GM12878 (cell line): ENCODE results near the gene DUOXA1. TPM values are rescaled to one million over a fixed set of nuclear protein-coding genes. Genes with fewer than 3 reads are reported as not detected.

Experiments used
- ATAC-seq: fragments of 200-7000 bp; cut with Tn5 transposase; 3 replicates; pipeline ENCODE4 v1.9.1; 2020; ENCODE audit warnings: mild to moderate bottlenecking, moderate library complexity
- BruUV-seq: library from RNA; stranded (reverse); fragments of 400-500 nt; replicated peaks from 2 replicates; lab custom pipeline; 2021; lab: Mats Ljungman, UMichigan
- CTCF ChIA-PET: fragments of 300-600 bp; sonication (Branson Sonifier 250); formaldehyde crosslinking; extraction: SDS; loops from one replicate; lab custom pipeline; 2021; ENCODE audit warnings: inconsistent platforms; lab: Yijun Ruan, JAX
- POLR2A ChIA-PET: fragments of 350-600 bp; formaldehyde crosslinking; extraction: SDS; loops from one replicate; lab custom pipeline; 2021; ENCODE audit warnings: inconsistent platforms; lab: Charles Lee
- RAD21 ChIA-PET: fragments of 300-600 bp; sonication (Branson Sonifier 250); formaldehyde crosslinking; loops from one replicate; lab custom pipeline; 2023; ENCODE audit warnings: antibody characterized with exemption; ENCODE audit not compliant: unreplicated experiment; lab: Charles Lee
- SMC1A ChIA-PET: fragments of 300-600 bp; sonication (Branson Sonifier 250); formaldehyde crosslinking; loops from one replicate; lab custom pipeline; 2023; ENCODE audit not compliant: unreplicated experiment, uncharacterized antibody; lab: Charles Lee
- DNase-seq: peaks from one replicate; pipeline ENCODE4 v3.0.0-alpha.2; 2011; ENCODE audit warnings: low read depth, low spot score
- FAIRE-seq: peaks from 3 replicates; lab custom pipeline; 2011; peaks lifted over from hg19 to GRCh38; lab: Jason Lieb, UNC
- H2AFZ ChIP-seq: 2 replicates; pipeline ENCODE4 v1.6.0; 2011; ENCODE audit warnings: low read depth, low read length, control low read depth; ENCODE audit not compliant: control insufficient read depth
- H3K27ac ChIP-seq: 2 replicates; pipeline ENCODE4 v1.5.1; 2011; ENCODE audit warnings: control low read depth; ENCODE audit not compliant: control insufficient read depth, insufficient read depth
- H3K27me3 ChIP-seq, 2 experiments: replicated peaks in 1 of 2; 2 replicates each; pipeline versions ENCODE4 v1.6.0 to v1.6.1; 2011; ENCODE audit warnings: low read length in 1 of 2; ENCODE audit not compliant: control insufficient read depth in 2 of 2, insufficient read depth in 2 of 2
- H3K36me3 ChIP-seq, 2 experiments: 2 replicates each; pipeline ENCODE4 v1.5.1; 2011; ENCODE audit warnings: low read length in 1 of 2; ENCODE audit not compliant: control insufficient read depth in 2 of 2, insufficient read depth in 2 of 2
- H3K4me1 ChIP-seq: 2 replicates; pipeline ENCODE4 v1.6.1; 2011; ENCODE audit warnings: mild to moderate bottlenecking, low read length, moderate library complexity, mixed read lengths; ENCODE audit not compliant: control insufficient read depth, insufficient read depth
- H3K4me2 ChIP-seq: 2 replicates; pipeline ENCODE4 v1.6.0; 2011; ENCODE audit warnings: control low read depth; ENCODE audit not compliant: control insufficient read depth, insufficient read depth
- H3K4me3 ChIP-seq: fragments of 200-600 bp; sonication (generic); 2 replicates; pipeline ENCODE4 v1.5.1; 2016
- H3K79me2 ChIP-seq: 2 replicates; pipeline ENCODE4 v1.6.0; 2011; ENCODE audit warnings: low read length; ENCODE audit not compliant: control insufficient read depth, insufficient read depth
- H3K9ac ChIP-seq: 2 replicates; pipeline ENCODE4 v1.8.0; 2011; ENCODE audit warnings: low read length, control low read depth, mixed read lengths; ENCODE audit not compliant: control insufficient read depth, insufficient read depth
- H3K9me3 ChIP-seq: replicated peaks from 3 replicates; pipeline ENCODE4 v1.5.1; 2011; ENCODE audit warnings: mild to moderate bottlenecking, low read length; ENCODE audit not compliant: control insufficient read depth, insufficient read depth
- H4K20me1 ChIP-seq: 2 replicates; pipeline ENCODE4 v1.6.0; 2011; ENCODE audit not compliant: control insufficient read depth, insufficient read depth
- BCL11A ChIP-seq: IDR thresholded peaks from 2 replicates; pipeline ENCODE4 v1.6.1; 2011; ENCODE audit warnings: low read depth, low read length
- BRCA1 ChIP-seq: IDR thresholded peaks from 2 replicates; pipeline ENCODE4 v1.6.1; 2011; ENCODE audit warnings: low read depth, low read length, improper control_type of control experiment
- ESRRA ChIP-seq: IDR thresholded peaks from 2 replicates; pipeline ENCODE4 v1.6.1; 2012; ENCODE audit warnings: mild to moderate bottlenecking, low read length, improper control_type of control experiment
- NBN ChIP-seq: fragments of 450-650 bp; IDR thresholded peaks from 2 replicates; pipeline ENCODE4 v1.6.1; 2016
- NR2F1 ChIP-seq: fragments of 450-650 bp; conservative IDR thresholded peaks from 2 replicates; pipeline ENCODE4 v1.6.1; 2017; ENCODE audit warnings: mild to moderate bottlenecking
- PAX8 ChIP-seq: fragments of 450-650 bp; IDR thresholded peaks from 2 replicates; pipeline ENCODE4 v1.6.1; 2017; ENCODE audit warnings: mild to moderate bottlenecking, moderate library complexity
- POLR2AphosphoS2 ChIP-seq: IDR thresholded peaks from 2 replicates; pipeline ENCODE4 v1.6.1; 2011; ENCODE audit warnings: low read depth, mild to moderate bottlenecking, low read length, improper control_type of control experiment, moderate library complexity
- RAD21 ChIP-seq: IDR thresholded peaks from 2 replicates; pipeline ENCODE4 v1.6.1; 2011; ENCODE audit warnings: mild to moderate bottlenecking, low read depth, low read length, moderate library complexity; ENCODE audit not compliant: insufficient read depth
- RUNX3 ChIP-seq: IDR thresholded peaks from 2 replicates; pipeline ENCODE4 v1.6.1; 2012; ENCODE audit warnings: low read length, inconsistent platforms
- SUZ12 ChIP-seq: fragments of 200-600 bp; sonication (generic); IDR thresholded peaks from one replicate; pipeline ENCODE4 v1.6.1; 2018; ENCODE audit warnings: antibody characterized with exemption, mild to moderate bottlenecking; ENCODE audit not compliant: unreplicated experiment
- WRNIP1 ChIP-seq: IDR thresholded peaks from 2 replicates; pipeline ENCODE4 v1.6.1; 2011; ENCODE audit warnings: low read depth, low read length, improper control_type of control experiment, borderline replicate concordance
- ZNF274 ChIP-seq: IDR thresholded peaks from one replicate; pipeline ENCODE4 v1.8.0; 2011; ENCODE audit not compliant: insufficient read length, insufficient read depth
- whole genome bisulfite sequencing: methylation state at CpG from one replicate; pipeline ENCODE4 v1.1.6; 2016; ENCODE audit warnings: low lambda C conversion rate; ENCODE audit not compliant: insufficient replicate concordance, insufficient coverage; ENCODE audit errors: missing lambda C conversion rate; 5-methylcytosine and 5-hydroxymethylcytosine counted together
- in situ Hi-C: fragments of 300-500 bp; cut with MboI; formaldehyde crosslinking; loops from 9 replicates; pipeline ENCODE4 v1.14.3; 2018; ENCODE audit warnings: mixed read lengths
- intact Hi-C: fragments of 100-400 bp; cut with micrococcal nuclease; formaldehyde crosslinking; loops from one replicate; pipeline ENCODE4 v1.14.2; 2022; ENCODE audit not compliant: unreplicated experiment
- polyA plus RNA-seq, 11 experiments: library from polyadenylated mRNA; depleted of rRNA in 4 of 11; unstranded in 6 of 11; stranded (reverse) in 5 of 11; fragments of >200 nt; fragmentation: Nextera tagmentation in 4 of 11; fragmentation: Illumina TruSeq in 1 of 11; extraction: Ambion mirVana in 4 of 11; extraction: Trizol in 1 of 11; gene quantifications; 1 replicate in 1 of 11; 2 replicates in 10 of 11; pipeline versions ENCODE4 v1.2.1 to v1.2.3, GENCODE V29; 2011 to 2016; ENCODE audit warnings: inconsistent platforms in 2 of 11, missing spikeins in 2 of 11, low read depth in 1 of 11
- total RNA-seq, 4 experiments: library from RNA; depleted of rRNA in 3 of 4; stranded (reverse); fragments of >200 nt in 3 of 4; fragmentation: Illumina TruSeq in 1 of 4; extraction: Trizol in 1 of 4; gene quantifications; 2 replicates each; pipeline versions ENCODE4 v1.2.1 to v1.2.3, GENCODE V29; 2013 to 2021
- TF ChIP-seq, protein P1 (sequence below): fragments of 450-650 bp; IDR thresholded peaks from 2 replicates; pipeline ENCODE4 v1.6.1; 2016; ENCODE audit warnings: mild to moderate bottlenecking

Gene DUOXA1
- total and polyA plus RNA-seq, 10 of the 15 experiments (the other 5 are each of a cell fraction or from before 2014, with no cell fraction given), result 0.08 TPM; not detected in 9

DNA sequence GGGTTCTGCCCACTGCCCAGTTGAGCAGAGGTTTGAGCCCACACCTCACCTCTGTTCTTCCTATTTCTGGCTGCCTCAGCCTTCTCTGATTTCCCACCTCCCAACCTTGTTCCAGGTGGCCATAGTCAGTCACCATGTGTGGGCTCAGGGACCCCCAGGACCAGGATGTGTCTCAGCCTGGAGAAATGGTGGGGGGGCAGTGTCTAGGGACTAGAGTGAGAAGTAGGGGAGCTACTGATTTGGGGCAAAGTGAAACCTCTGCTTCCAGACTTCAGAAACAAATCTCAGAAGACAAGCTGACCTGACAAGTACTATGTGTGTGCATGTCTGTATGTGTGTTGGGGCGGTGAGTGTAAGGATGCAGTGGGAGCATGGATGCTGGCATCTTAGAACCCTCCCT is 35.2 kb upstream of the DUOXA1 start:
- POLR2A ChIA-PET, result interaction anchor here (2.3 kb wide), 1 partner anchor 35 kb away, joined by 7 read pairs; no protein-coding TSS in a partner anchor
- no peak for DNase-seq
- intact Hi-C loops, result loop anchor here (2.0 kb wide), 1 partner anchor 234 kb away; no protein-coding TSS in a partner anchor

DNA sequence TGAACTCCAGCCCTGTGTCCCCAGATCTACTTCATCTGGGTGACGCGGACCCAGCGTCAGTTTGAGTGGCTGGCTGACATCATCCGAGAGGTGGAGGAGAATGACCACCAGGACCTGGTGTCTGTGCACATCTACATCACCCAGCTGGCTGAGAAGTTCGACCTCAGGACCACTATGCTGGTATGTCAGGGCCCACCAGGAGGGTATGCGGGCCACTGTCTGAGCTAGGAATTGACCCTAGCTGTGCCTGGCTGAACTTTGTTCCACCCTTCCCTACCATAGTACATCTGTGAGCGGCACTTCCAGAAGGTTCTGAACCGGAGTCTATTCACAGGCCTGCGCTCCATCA is 33.8 kb upstream of the DUOXA1 start:
- no peaks in the 10 kb centered on the region for H3K36me3 ChIP-seq
- peaks cover 7% of the 10 kb centered on the region for H3K4me1 ChIP-seq
- H3K4me2 ChIP-seq, result no peak overlapping the region
- CTCF ChIA-PET, result interaction anchor here (0.6 to 16.3 kb wide), 58 partner anchors 9 to 450 kb away, joined by 3 to 253 read pairs (median 5); partner anchors contain the start of gene SHF
- FAIRE-seq (no peak), ATAC-seq (no peak), DNase-seq (no peak)
- H4K20me1 ChIP-seq, result no peaks in the 10 kb centered on the region
- SMC1A ChIA-PET, result interaction anchor here (0.7 to 9.7 kb wide), 21 partner anchors 13 to 294 kb away, joined by 3 to 159 read pairs (median 4); a partner anchor contains a TSS
- POLR2A ChIA-PET, result interaction anchor here (0.7 to 2.3 kb wide), 8 partner anchors 17 to 239 kb away, joined by 3 to 9 read pairs (median 4); partner anchors contain the start of gene SHF
- BruUV-seq, result no TSS peak
- H3K9me3 ChIP-seq, result no peaks in the 10 kb centered on the region
- no peaks in the 10 kb centered on the region for H3K27me3 ChIP-seq
- no peak overlapping the region for H3K9ac ChIP-seq
- no peak for TF ChIP-seq WRNIP1
- 0 out of 2 replicates have a peak, but pooled peaks have one; percentile 32 for TF ChIP-seq POLR2AphosphoS2
- TF ChIP-seq RAD21, result no peak
- no peak for TF ChIP-seq BRCA1
- TF ChIP-seq SUZ12, result no peak
- TF ChIP-seq ESRRA, result no peak
- no peak for TF ChIP-seq ZNF274
- in situ Hi-C loops (loop anchor here (5.0 kb wide), 1 partner anchor 109 kb away; no protein-coding TSS in a partner anchor), intact Hi-C loops (loop anchor here (2.0 kb wide), 1 partner anchor 293 kb away; no protein-coding TSS in a partner anchor)
- RAD21 ChIA-PET, result interaction anchor here (0.8 to 6.6 kb wide), 19 partner anchors 14 to 448 kb away, joined by 3 to 104 read pairs (median 5); a partner anchor contains a TSS
- peaks cover 4% of the 10 kb centered on the region for H3K79me2 ChIP-seq
- no peak overlapping the region for H3K4me3 ChIP-seq
- WGBS, result 85% methylated on average over 8 of the region's 9 CpGs
- H2AFZ ChIP-seq, result no peak overlapping the region
- H3K27ac ChIP-seq, result no peak overlapping the region

More for the DNA sequence above, 35.2 kb upstream of the DUOXA1 start:
- no peak overlapping the region for H3K9ac ChIP-seq
- no peak overlapping the region for H3K27ac ChIP-seq
- FAIRE-seq (no peak), ATAC-seq (no peak)
- H3K4me3 ChIP-seq, result no peak overlapping the region
- in situ Hi-C loops, result loop anchor here (5.0 kb wide), 1 partner anchor 107 kb away; no protein-coding TSS in a partner anchor
- no peak overlapping the region for H2AFZ ChIP-seq
- H3K36me3 ChIP-seq, result no peaks in the 10 kb centered on the region
- ChIA-PET SMC1A (interaction anchor here (0.6 to 9.7 kb wide), 11 partner anchors 15 to 457 kb away, joined by 3 to 159 read pairs (median 3); a partner anchor contains a TSS), CTCF (interaction anchor here (1.1 to 16.3 kb wide), 10 partner anchors 17 to 449 kb away, joined by 4 to 253 read pairs (median 24); partner anchors contain the start of gene SHF), RAD21 (interaction anchor here (0.9 to 6.6 kb wide), 7 partner anchors 15 to 449 kb away, joined by 3 to 104 read pairs (median 5); no protein-coding TSS in a partner anchor)
- H4K20me1 ChIP-seq, result no peaks in the 10 kb centered on the region
- no peaks in the 10 kb centered on the region for H3K27me3 ChIP-seq
- peaks cover 4% of the 10 kb centered on the region for H3K79me2 ChIP-seq
- TF ChIP-seq RUNX3 (no peak), NR2F1 (no peak), BCL11A (no peak), PAX8 (no peak), NBN (no peak)
- TF ChIP-seq, protein P1, sequence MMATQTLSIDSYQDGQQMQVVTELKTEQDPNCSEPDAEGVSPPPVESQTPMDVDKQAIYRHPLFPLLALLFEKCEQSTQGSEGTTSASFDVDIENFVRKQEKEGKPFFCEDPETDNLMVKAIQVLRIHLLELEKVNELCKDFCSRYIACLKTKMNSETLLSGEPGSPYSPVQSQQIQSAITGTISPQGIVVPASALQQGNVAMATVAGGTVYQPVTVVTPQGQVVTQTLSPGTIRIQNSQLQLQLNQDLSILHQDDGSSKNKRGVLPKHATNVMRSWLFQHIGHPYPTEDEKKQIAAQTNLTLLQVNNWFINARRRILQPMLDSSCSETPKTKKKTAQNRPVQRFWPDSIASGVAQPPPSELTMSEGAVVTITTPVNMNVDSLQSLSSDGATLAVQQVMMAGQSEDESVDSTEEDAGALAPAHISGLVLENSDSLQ, result no peak
- H3K4me1 ChIP-seq, result peaks cover 11% of the 10 kb centered on the region
- no TSS peak for BruUV-seq
- no peaks in the 10 kb centered on the region for H3K9me3 ChIP-seq
- H3K4me2 ChIP-seq, result no peak overlapping the region
- 100% methylated on average over 1 of the region's 1 CpG for WGBS
